Measurements from ENCODE around the gene FCGR1A.
"Not testable (repeated sequence)": the region's sequence is repeated elsewhere in the genome, so short reads cannot be mapped to it uniquely, and the experiment has no call there.

The FCGR1A gene

GRCh38 chr1:149833144-149833543 lies 50.6 kb downstream of the FCGR1A start:
- DNase-seq (ENCODE audit: low spot score): not testable (repeated sequence)

GRCh38 chr1:149841149-149841548 lies 58.7 kb downstream of the FCGR1A start:
- DNase-seq (ENCODE audit: low spot score): not testable (repeated sequence)

All from CD4-positive, alpha-beta T cell treated with Interleukin-6 at 100 ng/mL for 8 hours (primary cell).